SK-N-SH treated with all-trans-retinoic acid at 6 μM for 48 hours (cell line): ENCODE results near the gene PARD3B.

ENCODE experiments used
- ARNTL ChIP-seq: fragments of 450-650 bp; formaldehyde crosslinking; IDR thresholded peaks from 2 replicates; pipeline ENCODE4 v1.5.0; 2020; ENCODE audit warnings: low read depth, mild to moderate bottlenecking, moderate library complexity, borderline replicate concordance
- ESRRG ChIP-seq: fragments of 250-450 bp; sonication (Bioruptor Pico); IDR thresholded peaks from 2 replicates; pipeline ENCODE4 v1.6.1; 2021; ENCODE audit warnings: mild to moderate bottlenecking
- GLIS3 ChIP-seq: fragments of 250-450 bp; sonication (Bioruptor Pico); IDR thresholded peaks from 2 replicates; pipeline ENCODE4 v1.5.0; 2020; ENCODE audit warnings: mild to moderate bottlenecking, moderate library complexity
- ZFP3 ChIP-seq: fragments of 250-450 bp; sonication (Bioruptor Pico); IDR thresholded peaks from 2 replicates; pipeline ENCODE4 v1.5.0; 2020; ENCODE audit warnings: mild to moderate bottlenecking, moderate library complexity
- ZNF565 ChIP-seq: fragments of 450-650 bp; formaldehyde crosslinking; conservative IDR thresholded peaks from 2 replicates; pipeline ENCODE4 v1.5.0; 2020; ENCODE audit warnings: low read depth, mild to moderate bottlenecking, moderate library complexity
- ZNF8 ChIP-seq: fragments of 450-650 bp; formaldehyde crosslinking; IDR thresholded peaks from 2 replicates; pipeline ENCODE4 v1.5.0; 2020; ENCODE audit warnings: mild to moderate bottlenecking, moderate library complexity
- TF ChIP-seq, protein P1 (sequence below): fragments of 250-450 bp; sonication (Bioruptor Pico); IDR thresholded peaks from 2 replicates; pipeline ENCODE4 v1.8.0; 2020; ENCODE audit warnings: mild to moderate bottlenecking, moderate library complexity, borderline replicate concordance
- TF ChIP-seq, protein P2 (sequence below): fragments of 250-450 bp; sonication (Bioruptor Pico); IDR thresholded peaks from 2 replicates; pipeline ENCODE4 v1.5.0; 2020; ENCODE audit warnings: mild to moderate bottlenecking, moderate library complexity

- TF ChIP-seq ARNTL (CRISPR knock-in tag), result no peak
- TF ChIP-seq, protein P1, sequence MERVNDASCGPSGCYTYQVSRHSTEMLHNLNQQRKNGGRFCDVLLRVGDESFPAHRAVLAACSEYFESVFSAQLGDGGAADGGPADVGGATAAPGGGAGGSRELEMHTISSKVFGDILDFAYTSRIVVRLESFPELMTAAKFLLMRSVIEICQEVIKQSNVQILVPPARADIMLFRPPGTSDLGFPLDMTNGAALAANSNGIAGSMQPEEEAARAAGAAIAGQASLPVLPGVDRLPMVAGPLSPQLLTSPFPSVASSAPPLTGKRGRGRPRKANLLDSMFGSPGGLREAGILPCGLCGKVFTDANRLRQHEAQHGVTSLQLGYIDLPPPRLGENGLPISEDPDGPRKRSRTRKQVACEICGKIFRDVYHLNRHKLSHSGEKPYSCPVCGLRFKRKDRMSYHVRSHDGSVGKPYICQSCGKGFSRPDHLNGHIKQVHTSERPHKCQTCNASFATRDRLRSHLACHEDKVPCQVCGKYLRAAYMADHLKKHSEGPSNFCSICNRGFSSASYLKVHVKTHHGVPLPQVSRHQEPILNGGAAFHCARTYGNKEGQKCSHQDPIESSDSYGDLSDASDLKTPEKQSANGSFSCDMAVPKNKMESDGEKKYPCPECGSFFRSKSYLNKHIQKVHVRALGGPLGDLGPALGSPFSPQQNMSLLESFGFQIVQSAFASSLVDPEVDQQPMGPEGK, result no peak
- TF ChIP-seq ESRRG (CRISPR knock-in tag), result no peak
- TF ChIP-seq GLIS3, result no peak
- TF ChIP-seq ZFP3 (CRISPR knock-in tag), result no peak
- TF ChIP-seq ZNF8 (CRISPR knock-in tag), result no peak
- TF ChIP-seq, protein P2, sequence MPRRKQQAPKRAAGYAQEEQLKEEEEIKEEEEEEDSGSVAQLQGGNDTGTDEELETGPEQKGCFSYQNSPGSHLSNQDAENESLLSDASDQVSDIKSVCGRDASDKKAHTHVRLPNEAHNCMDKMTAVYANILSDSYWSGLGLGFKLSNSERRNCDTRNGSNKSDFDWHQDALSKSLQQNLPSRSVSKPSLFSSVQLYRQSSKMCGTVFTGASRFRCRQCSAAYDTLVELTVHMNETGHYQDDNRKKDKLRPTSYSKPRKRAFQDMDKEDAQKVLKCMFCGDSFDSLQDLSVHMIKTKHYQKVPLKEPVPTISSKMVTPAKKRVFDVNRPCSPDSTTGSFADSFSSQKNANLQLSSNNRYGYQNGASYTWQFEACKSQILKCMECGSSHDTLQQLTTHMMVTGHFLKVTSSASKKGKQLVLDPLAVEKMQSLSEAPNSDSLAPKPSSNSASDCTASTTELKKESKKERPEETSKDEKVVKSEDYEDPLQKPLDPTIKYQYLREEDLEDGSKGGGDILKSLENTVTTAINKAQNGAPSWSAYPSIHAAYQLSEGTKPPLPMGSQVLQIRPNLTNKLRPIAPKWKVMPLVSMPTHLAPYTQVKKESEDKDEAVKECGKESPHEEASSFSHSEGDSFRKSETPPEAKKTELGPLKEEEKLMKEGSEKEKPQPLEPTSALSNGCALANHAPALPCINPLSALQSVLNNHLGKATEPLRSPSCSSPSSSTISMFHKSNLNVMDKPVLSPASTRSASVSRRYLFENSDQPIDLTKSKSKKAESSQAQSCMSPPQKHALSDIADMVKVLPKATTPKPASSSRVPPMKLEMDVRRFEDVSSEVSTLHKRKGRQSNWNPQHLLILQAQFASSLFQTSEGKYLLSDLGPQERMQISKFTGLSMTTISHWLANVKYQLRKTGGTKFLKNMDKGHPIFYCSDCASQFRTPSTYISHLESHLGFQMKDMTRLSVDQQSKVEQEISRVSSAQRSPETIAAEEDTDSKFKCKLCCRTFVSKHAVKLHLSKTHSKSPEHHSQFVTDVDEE (CRISPR knock-in tag), result no peak
- TF ChIP-seq ZNF565 (CRISPR knock-in tag), result no peak
These were observed 205.1 kb downstream of the PARD3B start for GRCh38 chr2:204750389-204750788.
